ENCODE results near the gene DST. TPM values are rescaled to one million over a fixed set of nuclear protein-coding genes. Genes with fewer than 3 reads are reported as not detected.

Gene DST
- total and polyA plus RNA-seq, 2 of the 8 experiments (the other 6 are each of a cell fraction or from before 2014, with no cell fraction given), result 49.4 to 116 TPM

DNA sequence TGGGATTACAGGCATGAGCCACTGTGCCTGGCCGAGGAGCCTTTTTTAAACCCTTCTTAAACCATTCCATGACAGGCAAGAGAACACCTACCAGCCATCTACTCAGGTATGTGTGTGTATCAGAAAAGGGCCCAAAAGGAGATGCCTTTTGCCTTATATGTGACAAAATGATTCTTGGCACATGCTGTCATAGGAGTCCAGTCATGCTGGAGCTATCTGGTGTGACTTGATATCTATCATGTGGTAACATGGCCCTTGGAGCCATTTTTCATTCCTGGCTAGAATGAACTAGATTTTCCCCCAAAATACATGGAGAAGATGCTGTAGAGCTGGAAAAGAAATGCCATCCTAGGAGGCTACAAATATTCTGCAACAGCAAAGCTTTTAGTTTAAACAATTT, 129.1 kb downstream of the DST start:
- Histone ChIP-seq H2BK120ac (replicated peaks; ENCODE audit: low read depth, low read length) (no peak overlapping the region), H2AK5ac (ENCODE audit: low read depth, low read length) (no peak overlapping the region), H3K56ac (replicated peaks; ENCODE audit: insufficient read length, low read depth, low read length) (no peak overlapping the region), H3K27ac (ENCODE audit: low read depth, low read length) (no peak overlapping the region), H3K36me3 (ENCODE audit: control insufficient read depth in 2 of 4, insufficient read depth in 4 of 4, low read length in 3 of 4) (peaks cover 4 to 33% (median 17%) of the 10 kb centered on the region in 4 experiments), H3K9ac (replicated peaks in 1 of 4; ENCODE audit: extremely low read depth in 1 of 4, low read depth in 3 of 4, low read length in 3 of 4) (no peak overlapping the region), H2BK20ac (ENCODE audit: low read length) (no peak overlapping the region), H3K9me3 (ENCODE audit: insufficient read depth in 2 of 2, low read depth in 1 of 2, low read length in 1 of 2) (no peaks in the 10 kb centered on the region), H3K4me1 (replicated peaks in 1 of 4; ENCODE audit: control insufficient read depth in 3 of 4, insufficient read depth in 4 of 4, low read length in 3 of 4) (no peaks in the 10 kb centered on the region), H4K5ac (ENCODE audit: insufficient read length, low read depth, low read length) (no peak overlapping the region), H3K18ac (ENCODE audit: extremely low read depth, low read length) (no peak overlapping the region), H3K23ac (ENCODE audit: insufficient read length) (no peak overlapping the region), H2BK5ac (ENCODE audit: low read depth, low read length) (no peak overlapping the region), H3K4me3 (ENCODE audit: extremely low read depth in 1 of 4, insufficient read depth in 2 of 4, low read depth in 3 of 4, low read length in 4 of 4) (no peak overlapping the region), H2AFZ (ENCODE audit: low read length) (no peak overlapping the region), H3K27me3 (replicated peaks in 1 of 4; ENCODE audit: control insufficient read depth in 3 of 4, extremely low read depth in 1 of 4, insufficient read depth in 3 of 4, low read length in 3 of 4) (no peaks in the 10 kb centered on the region), H3K14ac (ENCODE audit: insufficient read length) (no peak overlapping the region), H2BK15ac (ENCODE audit: low read length) (no peak overlapping the region), H4K8ac (ENCODE audit: extremely low read depth, insufficient read depth, low read length) (no peak overlapping the region), H3K4ac (replicated peaks; ENCODE audit: insufficient read length, low read depth, low read length) (no peak overlapping the region), H4K91ac (replicated peaks; ENCODE audit: insufficient read length, low read length) (no peak overlapping the region), H3K23me2 (ENCODE audit: low read depth, low read length) (no peaks in the 10 kb centered on the region), H4K20me1 (replicated peaks in 1 of 2; ENCODE audit: control insufficient read depth in 1 of 2, insufficient read depth in 2 of 2, low read length in 2 of 2) (no peaks in the 10 kb centered on the region), H3K79me1 (ENCODE audit: low read depth, low read length) (no peaks in the 10 kb centered on the region), H3K79me2 (ENCODE audit: control insufficient read depth in 1 of 2, insufficient read depth in 2 of 2, low read length in 2 of 2) (no peaks in the 10 kb centered on the region), H2BK12ac (ENCODE audit: low read depth, low read length) (no peak overlapping the region), H3K4me2 (ENCODE audit: insufficient read depth in 1 of 2, low read depth in 2 of 2, low read length in 2 of 2) (no peak overlapping the region)
- FAIRE-seq (no peak), DNase-seq (ENCODE audit: low read depth in 1 of 2, low spot score in 2 of 2) (no peak)
- 100% methylated on average over 1 of the region's 1 CpG; no CpG with 5 or more reads in 1 of the 2 experiments for WGBS, 2 experiments (ENCODE audit: extremely low coverage in 1 of 2, insufficient coverage in 1 of 2, insufficient read length in 1 of 2, insufficient replicate concordance in 2 of 2, low coverage in 1 of 2, low lambda C conversion rate in 2 of 2, missing lambda C conversion rate in 1 of 2)
- ChIA-PET CTCF (ENCODE audit: partially characterized antibody) (interaction anchor here (0.9 to 3.3 kb wide), 2 partner anchors 57 to 508 kb away, joined by 3 to 12 read pairs; no protein-coding TSS in a partner anchor), POLR2A (ENCODE audit: partially characterized antibody) (interaction anchor here (0.7 kb wide), 1 partner anchor 18 kb away, joined by 3 read pairs; no protein-coding TSS in a partner anchor)
- TF ChIP-seq JUND (IDR thresholded peaks at IDR 0.05; ENCODE audit: low read length) (no peak), RNF2 (IDR thresholded peaks at IDR 0.05; ENCODE audit: borderline replicate concordance, low read depth, low read length, missing control alignments, poor library complexity, severe bottlenecking) (no peak), CTBP2 (IDR thresholded peaks at IDR 0.05; ENCODE audit: borderline replicate concordance, insufficient read depth, insufficient read length, low read length) (no peak), KDM1A (IDR thresholded peaks at IDR 0.05; ENCODE audit: borderline replicate concordance, low read length) (no peak), SRF (IDR thresholded peaks at IDR 0.05; ENCODE audit: low read depth, low read length) (no peak), GABPA (IDR thresholded peaks at IDR 0.05; ENCODE audit: borderline replicate concordance, insufficient read depth, low read length) (no peak), POLR2AphosphoS5 (IDR thresholded peaks at IDR 0.05; ENCODE audit: low read depth, low read length) (no peak), SIX5 (IDR thresholded peaks at IDR 0.05; ENCODE audit: low read depth, low read length) (no peak), EGR1 (IDR thresholded peaks at IDR 0.05; ENCODE audit: borderline replicate concordance, low read depth, low read length) (no peak), CEBPB (IDR thresholded peaks at IDR 0.05; ENCODE audit: low read depth, low read length) (no peak), RXRA (IDR thresholded peaks at IDR 0.05; ENCODE audit: insufficient read depth, low read depth, low read length) (no peak)
- TF ChIP-seq, protein P1, sequence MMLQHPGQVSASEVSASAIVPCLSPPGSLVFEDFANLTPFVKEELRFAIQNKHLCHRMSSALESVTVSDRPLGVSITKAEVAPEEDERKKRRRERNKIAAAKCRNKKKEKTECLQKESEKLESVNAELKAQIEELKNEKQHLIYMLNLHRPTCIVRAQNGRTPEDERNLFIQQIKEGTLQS (IDR thresholded peaks at IDR 0.05; ENCODE audit: insufficient read depth, low read depth, low read length), result no peak
- TF ChIP-seq, protein P2, sequence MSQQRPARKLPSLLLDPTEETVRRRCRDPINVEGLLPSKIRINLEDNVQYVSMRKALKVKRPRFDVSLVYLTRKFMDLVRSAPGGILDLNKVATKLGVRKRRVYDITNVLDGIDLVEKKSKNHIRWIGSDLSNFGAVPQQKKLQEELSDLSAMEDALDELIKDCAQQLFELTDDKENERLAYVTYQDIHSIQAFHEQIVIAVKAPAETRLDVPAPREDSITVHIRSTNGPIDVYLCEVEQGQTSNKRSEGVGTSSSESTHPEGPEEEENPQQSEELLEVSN (IDR thresholded peaks at IDR 0.05), result no peak
